Astrocyte of the spinal cord (primary cell): Measurements from ENCODE around the gene TEX264.
A peak's percentile ranks its signal among the peaks of the same experiment; 100 is the strongest.

ENCODE experiments used
- DNase-seq: peaks from one replicate; pipeline ENCODE4 v3.0.0; 2011; ENCODE audit warnings: low read depth, low spot score
- H3K4me3 ChIP-seq: 2 replicates; pipeline ENCODE4 v1.5.1; 2011; ENCODE audit warnings: low read depth, mild to moderate bottlenecking, low read length, moderate library complexity
- CTCF ChIP-seq: IDR thresholded peaks from 2 replicates; pipeline ENCODE4 v1.5.1; 2012; ENCODE audit warnings: low read depth, mild to moderate bottlenecking, low read length, inconsistent platforms
- in situ Hi-C: cut with HindIII; loops from 2 replicates; pipeline ENCODE4 v1.10.0; 2017; ENCODE audit warnings: low sequenced_read_pairs

Gene TEX264

DNA sequence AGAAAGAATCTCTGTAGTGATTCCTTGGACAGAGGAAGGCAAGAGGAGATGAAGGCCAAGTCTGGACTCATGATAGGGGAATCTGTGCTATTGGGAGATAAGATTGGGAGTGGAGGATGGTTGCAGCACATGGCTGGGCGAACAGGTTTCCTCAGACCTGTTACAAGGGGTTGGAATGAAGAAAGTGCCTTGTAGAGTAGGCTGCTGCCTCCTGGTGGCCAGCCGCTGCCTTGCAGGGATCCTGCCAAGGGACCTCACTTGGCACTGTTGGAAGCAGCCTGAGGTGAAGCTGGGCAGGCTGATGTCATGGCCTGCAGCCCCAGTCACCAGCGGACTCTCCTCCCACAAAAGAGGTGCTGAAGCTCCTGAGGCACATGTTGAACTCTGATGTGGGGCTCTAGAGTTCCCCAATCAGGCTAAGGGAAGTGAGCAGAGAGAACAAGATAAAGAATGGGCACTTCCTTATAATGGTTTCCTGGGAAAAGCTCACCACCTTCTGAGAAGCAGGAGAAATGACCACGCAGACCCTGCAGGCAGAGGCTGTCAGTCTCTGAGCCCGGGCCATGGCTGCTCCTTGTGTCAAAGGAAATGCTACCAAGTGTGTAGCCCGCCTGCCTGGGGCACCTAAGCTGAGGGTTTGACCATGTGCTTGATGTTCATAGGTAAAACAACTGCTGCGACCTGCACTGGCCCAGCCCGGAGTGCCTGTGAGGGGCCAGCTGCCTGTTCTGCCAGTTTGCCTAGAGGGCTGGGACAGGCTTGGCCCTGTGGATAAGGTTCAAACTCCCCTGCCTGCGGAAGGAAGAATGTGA lies 1.6 kb upstream of the TEX264 start:
- H3K4me3 ChIP-seq: no peak overlapping the region
- TF ChIP-seq CTCF: peak; percentile 100
- in situ Hi-C loops: no loop called here
- peak; percentile 86 for DNase-seq

GRCh38 chr3:51670053-51670822 lies 814 bp upstream of the TEX264 start:
- TF ChIP-seq CTCF: no peak
- H3K4me3 ChIP-seq: peak overlapping the region; percentile 83
- DNase-seq: no peak
- in situ Hi-C loops: no loop called here

- in situ Hi-C loops: no loop called here
- no peak for TF ChIP-seq CTCF
- peak; percentile 35 for DNase-seq
- H3K4me3 ChIP-seq: peak overlapping the region; percentile 83
These were observed 853 bp downstream of the TEX264 start for GRCh38 chr3:51671734-51672475.

- in situ Hi-C loops: no loop called here
- no peak for DNase-seq
- TF ChIP-seq CTCF: no peak
- no peak overlapping the region for H3K4me3 ChIP-seq
These were observed 2.2 kb downstream of the TEX264 start for GRCh38 chr3:51673181-51673801.

GRCh38 chr3:51673802-51674654 lies 3.0 kb downstream of the TEX264 start:
- DNase-seq: no peak
- no peak overlapping the region for H3K4me3 ChIP-seq
- no peak for TF ChIP-seq CTCF
- in situ Hi-C loops: no loop called here
